Nephron (organoid): ENCODE measurements around the gene SLC1A2.

Experiments
- H3K27ac Mint-ChIP-seq, 3 experiments: 2 replicates each; pipeline ENCODE4 v1.8.0; 2020; ENCODE audit warnings: mixed read lengths in 3 of 3, mild to moderate bottlenecking in 2 of 3, moderate library complexity in 1 of 3
- H3K27me3 Mint-ChIP-seq: 2 replicates; pipeline ENCODE4 v1.8.0; 2021; ENCODE audit warnings: low read depth, mild to moderate bottlenecking, moderate library complexity, mixed read lengths
- H3K36me3 Mint-ChIP-seq: 2 replicates; pipeline ENCODE4 v1.8.0; 2020; ENCODE audit warnings: low read depth, mixed read lengths
- H3K4me1 Mint-ChIP-seq: 2 replicates; pipeline ENCODE4 v1.8.0; 2020; ENCODE audit warnings: mixed read lengths
- H3K4me3 Mint-ChIP-seq, 3 experiments: 2 replicates each; pipeline ENCODE4 v1.8.0; 2020; ENCODE audit warnings: mild to moderate bottlenecking in 3 of 3, mixed read lengths in 3 of 3, moderate library complexity in 2 of 3
- H3K9me3 Mint-ChIP-seq: 2 replicates; pipeline ENCODE4 v1.8.0; 2020; ENCODE audit warnings: mixed read lengths
- TF ChIP-seq, protein P1 (sequence below), 3 experiments: fragments of 200-600 bp; sonication (generic); IDR thresholded peaks; one replicate each; pipeline ENCODE4 v1.5.0; 2021; ENCODE audit warnings: antibody characterized with exemption in 3 of 3; ENCODE audit not compliant: unreplicated experiment in 3 of 3

Gene SLC1A2

DNA sequence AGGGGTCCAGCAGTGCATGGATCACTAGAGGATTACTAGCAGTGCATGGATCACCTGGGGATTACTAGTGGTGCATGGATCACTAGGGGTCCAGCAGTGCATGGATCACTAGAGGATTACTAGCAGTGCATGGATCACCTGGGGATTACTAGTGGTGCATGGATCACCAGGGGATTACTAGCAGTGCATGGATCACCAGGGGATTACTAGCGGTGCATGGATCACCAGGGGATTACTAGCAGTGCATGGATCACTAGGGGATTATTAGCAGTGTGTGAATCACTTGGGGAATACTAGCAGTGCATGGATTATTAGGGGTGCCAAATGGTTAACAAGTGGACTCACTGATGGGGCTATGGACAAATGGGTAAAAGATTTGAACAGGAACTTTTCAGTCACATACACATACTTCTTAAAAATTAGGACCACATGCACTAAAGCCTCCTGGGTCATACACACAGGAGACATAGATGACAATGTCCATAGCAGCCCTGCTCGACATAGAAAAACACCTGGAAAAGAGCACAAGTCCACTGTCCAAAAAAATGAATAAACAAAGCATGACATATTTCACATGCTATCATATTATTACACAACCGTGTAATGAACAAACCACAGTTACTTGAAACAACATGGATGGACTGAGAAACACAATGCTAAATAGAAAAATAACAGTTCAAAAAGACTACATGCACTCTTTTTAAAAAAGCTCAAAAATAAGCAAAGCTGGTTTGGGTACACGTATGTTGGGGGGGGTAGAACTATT is 170.6 kb downstream of the SLC1A2 start:
- H3K9me3 Mint-ChIP-seq = peaks cover 4% of the 10 kb centered on the region
- no peaks in the 10 kb centered on the region for H3K27me3 Mint-ChIP-seq
- H3K4me1 Mint-ChIP-seq = no peaks in the 10 kb centered on the region
- H3K36me3 Mint-ChIP-seq = no peaks in the 10 kb centered on the region
- H3K27ac Mint-ChIP-seq = no peak overlapping the region
- TF ChIP-seq, protein P1, sequence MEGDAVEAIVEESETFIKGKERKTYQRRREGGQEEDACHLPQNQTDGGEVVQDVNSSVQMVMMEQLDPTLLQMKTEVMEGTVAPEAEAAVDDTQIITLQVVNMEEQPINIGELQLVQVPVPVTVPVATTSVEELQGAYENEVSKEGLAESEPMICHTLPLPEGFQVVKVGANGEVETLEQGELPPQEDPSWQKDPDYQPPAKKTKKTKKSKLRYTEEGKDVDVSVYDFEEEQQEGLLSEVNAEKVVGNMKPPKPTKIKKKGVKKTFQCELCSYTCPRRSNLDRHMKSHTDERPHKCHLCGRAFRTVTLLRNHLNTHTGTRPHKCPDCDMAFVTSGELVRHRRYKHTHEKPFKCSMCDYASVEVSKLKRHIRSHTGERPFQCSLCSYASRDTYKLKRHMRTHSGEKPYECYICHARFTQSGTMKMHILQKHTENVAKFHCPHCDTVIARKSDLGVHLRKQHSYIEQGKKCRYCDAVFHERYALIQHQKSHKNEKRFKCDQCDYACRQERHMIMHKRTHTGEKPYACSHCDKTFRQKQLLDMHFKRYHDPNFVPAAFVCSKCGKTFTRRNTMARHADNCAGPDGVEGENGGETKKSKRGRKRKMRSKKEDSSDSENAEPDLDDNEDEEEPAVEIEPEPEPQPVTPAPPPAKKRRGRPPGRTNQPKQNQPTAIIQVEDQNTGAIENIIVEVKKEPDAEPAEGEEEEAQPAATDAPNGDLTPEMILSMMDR (IDR thresholded peaks at IDR 0.05; ENCODE audit: unreplicated experiment in 3 of 3) = no peak
- H3K4me3 Mint-ChIP-seq = no peak overlapping the region

DNA sequence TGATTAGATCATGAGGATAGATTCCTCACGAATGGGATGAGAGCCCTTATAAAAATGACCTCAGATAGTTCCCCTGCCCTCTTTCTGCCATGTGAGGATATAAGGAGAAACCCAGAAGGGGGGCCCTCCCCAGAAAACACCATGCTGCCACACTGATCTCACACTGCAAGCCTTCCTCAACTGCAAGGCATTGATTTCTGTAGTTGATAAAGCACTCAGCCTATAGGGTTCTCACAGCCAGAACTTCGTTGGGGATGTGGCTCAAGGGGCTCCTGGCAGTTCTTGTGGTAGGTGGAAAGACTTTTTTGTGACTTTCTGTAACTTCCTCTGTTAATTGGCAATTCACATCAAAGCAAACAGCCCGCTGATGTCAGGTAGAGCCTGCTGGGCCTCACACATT is 171.5 kb downstream of the SLC1A2 start:
- no peaks in the 10 kb centered on the region for H3K36me3 Mint-ChIP-seq
- no peaks in the 10 kb centered on the region for H3K27me3 Mint-ChIP-seq
- no peaks in the 10 kb centered on the region for H3K4me1 Mint-ChIP-seq
- TF ChIP-seq, protein P1 (IDR thresholded peaks at IDR 0.05; ENCODE audit: unreplicated experiment in 3 of 3) = no peak
- H3K9me3 Mint-ChIP-seq = peaks cover 6% of the 10 kb centered on the region
- H3K4me3 Mint-ChIP-seq = no peak overlapping the region
- H3K27ac Mint-ChIP-seq = no peak overlapping the region

DNA sequence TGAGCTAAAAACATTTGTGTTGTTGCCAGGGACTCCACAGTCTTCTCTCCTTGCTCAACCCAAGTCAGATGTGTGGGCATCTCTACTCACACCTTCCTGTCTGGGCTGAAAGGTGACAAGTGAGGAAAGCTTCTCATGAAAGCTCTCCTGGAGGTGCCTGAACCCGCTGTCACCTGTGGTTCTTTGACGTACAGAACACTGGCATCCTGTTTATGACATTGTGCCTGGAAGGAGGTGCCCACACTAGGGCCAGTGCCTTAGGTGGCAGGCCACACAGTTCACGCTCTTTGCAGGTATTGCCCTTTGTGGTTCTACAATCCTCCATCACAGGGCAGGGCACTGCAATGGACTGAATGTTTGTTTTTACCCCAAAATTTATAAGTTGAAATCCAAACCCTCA is 171.9 kb downstream of the SLC1A2 start:
- no peaks in the 10 kb centered on the region for H3K36me3 Mint-ChIP-seq
- no peak overlapping the region for H3K4me3 Mint-ChIP-seq
- TF ChIP-seq, protein P1 (IDR thresholded peaks at IDR 0.05; ENCODE audit: unreplicated experiment in 3 of 3) = no peak
- H3K4me1 Mint-ChIP-seq = peaks cover 3% of the 10 kb centered on the region
- no peaks in the 10 kb centered on the region for H3K27me3 Mint-ChIP-seq
- H3K27ac Mint-ChIP-seq = no peak overlapping the region
- H3K9me3 Mint-ChIP-seq = peaks cover 6% of the 10 kb centered on the region

DNA sequence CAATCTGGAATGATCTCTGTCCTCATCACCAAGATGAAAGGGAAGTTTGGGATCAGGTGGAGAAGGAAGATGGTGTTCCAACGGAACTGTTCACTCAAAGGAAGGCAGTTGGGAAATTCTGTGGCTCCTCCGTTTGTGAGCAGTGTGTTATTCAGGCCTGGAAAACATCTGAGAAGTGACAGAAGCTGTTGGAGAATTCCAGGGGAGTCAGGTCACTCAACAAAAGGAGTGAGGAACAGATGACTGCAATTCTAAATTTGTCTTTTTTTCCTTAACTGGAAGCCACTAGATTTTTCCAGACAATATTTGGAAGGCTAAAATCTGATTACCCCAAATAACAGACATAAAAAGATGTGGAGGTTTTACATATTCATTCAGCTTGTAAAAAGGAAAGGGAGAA is 172.6 kb downstream of the SLC1A2 start:
- no peak overlapping the region for H3K4me3 Mint-ChIP-seq

DNA sequence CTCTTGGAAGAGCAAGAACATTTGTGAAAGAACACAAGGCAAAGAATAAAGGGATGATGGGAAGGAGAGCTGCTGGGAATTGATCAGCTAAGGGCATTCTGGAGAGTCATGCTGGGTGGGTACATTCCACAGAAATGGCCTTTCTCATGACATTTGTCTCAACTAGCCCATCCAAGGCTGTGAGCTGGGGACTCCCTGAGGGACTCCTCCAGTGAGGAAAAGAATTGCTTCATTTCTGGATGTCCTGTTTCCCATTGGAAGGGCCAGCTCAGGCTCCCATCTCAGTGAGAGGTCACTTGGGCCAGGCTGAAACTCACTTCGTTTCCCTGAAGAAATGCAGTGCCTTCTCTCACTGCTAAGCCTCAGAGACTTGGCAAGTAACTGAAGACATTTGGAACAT is 173.6 kb downstream of the SLC1A2 start:
- Mint-ChIP-seq H3K27me3 (no peaks in the 10 kb centered on the region), H3K27ac (no peak overlapping the region), H3K36me3 (no peaks in the 10 kb centered on the region), H3K9me3 (peaks cover 6% of the 10 kb centered on the region), H3K4me3 (no peak overlapping the region), H3K4me1 (peaks cover 5% of the 10 kb centered on the region)
- TF ChIP-seq, protein P1 (IDR thresholded peaks at IDR 0.05; ENCODE audit: unreplicated experiment in 3 of 3) = no peak

More for the DNA sequence above, 172.6 kb downstream of the SLC1A2 start:
- H3K27me3 Mint-ChIP-seq = no peaks in the 10 kb centered on the region
- H3K36me3 Mint-ChIP-seq = no peaks in the 10 kb centered on the region
- peaks cover 6% of the 10 kb centered on the region for H3K9me3 Mint-ChIP-seq
- peaks cover 5% of the 10 kb centered on the region for H3K4me1 Mint-ChIP-seq
- H3K27ac Mint-ChIP-seq = no peak overlapping the region
- TF ChIP-seq, protein P1 (IDR thresholded peaks at IDR 0.05; ENCODE audit: unreplicated experiment in 3 of 3) = no peak

DNA sequence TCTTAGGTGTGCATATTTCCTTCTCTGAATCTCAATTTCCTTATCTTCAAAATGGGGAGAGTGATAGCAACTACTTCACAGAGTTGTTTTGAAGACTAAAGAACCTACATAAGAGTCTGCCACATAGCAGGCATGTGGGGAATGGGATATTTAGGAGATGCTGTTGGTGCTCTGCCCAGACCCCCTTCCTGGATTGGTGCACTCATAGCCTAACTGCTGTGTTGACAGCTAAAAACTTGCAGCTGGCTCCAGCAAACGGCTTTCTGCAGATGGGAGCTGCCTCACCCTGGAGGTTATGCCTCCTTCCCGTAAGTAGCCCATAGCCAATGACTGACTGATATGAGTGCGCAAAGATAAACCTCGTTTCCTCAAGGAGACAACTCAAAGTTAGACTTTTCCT is 174.3 kb downstream of the SLC1A2 start:
- Mint-ChIP-seq H3K9me3 (peaks cover 6% of the 10 kb centered on the region), H3K27me3 (peaks cover 1% of the 10 kb centered on the region), H3K4me3 (no peak overlapping the region), H3K36me3 (no peaks in the 10 kb centered on the region), H3K4me1 (peaks cover 5% of the 10 kb centered on the region), H3K27ac (no peak overlapping the region)
- TF ChIP-seq, protein P1 (IDR thresholded peaks at IDR 0.05; ENCODE audit: unreplicated experiment in 3 of 3) = no peak
